UCSD-AML1 (cell line): ENCODE results near the gene FCN3.
"Not testable (repeated sequence)": the region's sequence is repeated elsewhere in the genome, so short reads cannot be mapped to it uniquely, and the experiment has no call there.

Experiments
- DNase-seq: peaks from one replicate; lab custom pipeline; 2025; ENCODE audit not compliant: unreplicated experiment; lab: John Stamatoyannopoulos, UW

The FCN3 gene

GRCh38 chr1:27374362-27375086 lies at the start of gene FCN3:
TSS of gene FCN3 (minus strand) at chr1:27374824. CDS start at chr1:27374818, 6 bp downstream.
- no peak for DNase-seq

GRCh38 chr1:27423709-27424108 lies 49.1 kb upstream of the FCN3 start:
- DNase-seq: no peak

GRCh38 chr1:27418326-27419185 lies 43.9 kb upstream of the FCN3 start:
- no peak for DNase-seq

- no peak for DNase-seq
Observed at GRCh38 chr1:27417713-27418112, 43.1 kb upstream of the FCN3 start.

- peak; percentile 47 for DNase-seq
Observed at GRCh38 chr1:27416387-27417111, 41.9 kb upstream of the FCN3 start.

- no peak for DNase-seq
Observed at GRCh38 chr1:27414091-27414490, 39.5 kb upstream of the FCN3 start.

- no peak for DNase-seq
Observed at GRCh38 chr1:27413004-27413403, 38.4 kb upstream of the FCN3 start.

- DNase-seq: no peak
Observed at GRCh38 chr1:27412502-27412901, 37.9 kb upstream of the FCN3 start.

- DNase-seq: no peak
Observed at GRCh38 chr1:27410709-27411108, 36.1 kb upstream of the FCN3 start.

GRCh38 chr1:27409669-27410068 lies 35.0 kb upstream of the FCN3 start:
- no peak for DNase-seq

- no peak for DNase-seq
Observed at GRCh38 chr1:27408151-27408550, 33.5 kb upstream of the FCN3 start.

GRCh38 chr1:27406791-27407190 lies 32.2 kb upstream of the FCN3 start:
- not testable (repeated sequence) for DNase-seq

- no peak for DNase-seq
Observed at GRCh38 chr1:27406362-27406680, 31.7 kb upstream of the FCN3 start.

GRCh38 chr1:27405598-27406361 lies 31.2 kb upstream of the FCN3 start:
- not testable (repeated sequence) for DNase-seq

GRCh38 chr1:27405074-27405473 lies 30.4 kb upstream of the FCN3 start:
- no peak for DNase-seq

GRCh38 chr1:27403931-27404330 lies 29.3 kb upstream of the FCN3 start:
- DNase-seq: no peak

GRCh38 chr1:27403065-27403726 lies 28.6 kb upstream of the FCN3 start:
- DNase-seq: no peak

- DNase-seq: peak; percentile 66
Observed at GRCh38 chr1:27402349-27402754, 27.7 kb upstream of the FCN3 start.

- DNase-seq: no peak
Observed at GRCh38 chr1:27400963-27401341, 26.3 kb upstream of the FCN3 start.
